Testis (tissue), 2 donors: Measurements from ENCODE around the gene IRS1.

Experiments
- CTCF ChIP-seq, 3 experiments: fragments of 450-650 bp in 2 of 3; fragments of 200-600 bp in 1 of 3; sonication (generic) in 1 of 3; IDR thresholded peaks; one replicate each; pipeline ENCODE4 v1.5.1; 2016 to 2019; ENCODE audit warnings: antibody characterized with exemption in 3 of 3, mild to moderate bottlenecking in 2 of 3, moderate library complexity in 1 of 3
- POLR2A ChIP-seq: fragments of 450-650 bp; IDR thresholded peaks from one replicate; pipeline ENCODE4 v1.6.1; 2017; ENCODE audit warnings: antibody characterized with exemption, mild to moderate bottlenecking, moderate library complexity

- TF ChIP-seq CTCF (IDR thresholded peaks at IDR 0.05) (no peak), POLR2A (no peak)
Measured at GRCh38 chr2:226837334-226837733, 37.7 kb upstream of the IRS1 start.
